ENCODE measurements around the gene DISC1. TPM values are rescaled to one million over a fixed set of nuclear protein-coding genes. Genes with fewer than 3 reads are reported as not detected.
"Not testable (repeated sequence)": the region's sequence is repeated elsewhere in the genome, so short reads cannot be mapped to it uniquely, and the experiment has no call there.

Gene DISC1
- total and polyA plus RNA-seq, 2 donors (not counting 1 experiment from before 2014, with no cell fraction given) = 2.7 to 4.3 TPM

- H3K4me1 ChIP-seq (ENCODE audit: control insufficient read depth in 2 of 2, insufficient read depth in 2 of 2, low read length in 2 of 2) = no peaks in the 10 kb centered on the region
- no peak overlapping the region for H2AFZ ChIP-seq (ENCODE audit: insufficient read depth, low read depth, low read length, poor library complexity, severe bottlenecking)
- ATAC-seq (ENCODE audit: low read depth) = no peak
- H3K79me2 ChIP-seq (ENCODE audit: control insufficient read depth, insufficient read depth, low read length) = peaks cover 7% of the 10 kb centered on the region
- H3K4me2 ChIP-seq (replicated peaks; ENCODE audit: low read depth, low read length, poor library complexity, severe bottlenecking) = no peak overlapping the region
- CTCF ChIA-PET = interaction anchor here (1.2 kb wide), 1 partner anchor 10 kb away, joined by 3 read pairs; no protein-coding TSS in a partner anchor
- H3K27ac ChIP-seq (ENCODE audit: low read length in 2 of 2) = no peak overlapping the region
- H4K20me1 ChIP-seq (ENCODE audit: control insufficient read depth, insufficient read depth, low read length, poor library complexity, severe bottlenecking) = no peaks in the 10 kb centered on the region
- intact Hi-C loops (cut with micrococcal nuclease) = no loop called here
- no peaks in the 10 kb centered on the region for H3K27me3 ChIP-seq (replicated peaks in 1 of 4; ENCODE audit: control extremely low read depth in 1 of 4, control insufficient read depth in 3 of 4, insufficient read depth in 4 of 4, low read length in 3 of 4)
- H3K4me1 Mint-ChIP-seq = peaks cover 9% of the 10 kb centered on the region
- H3K36me3 ChIP-seq (replicated peaks in 1 of 2; ENCODE audit: control extremely low read depth in 1 of 2, control insufficient read depth in 1 of 2, extremely low read depth in 1 of 2, insufficient read depth in 2 of 2, low read length in 1 of 2) = no peaks in the 10 kb centered on the region
- H3K4me3 ChIP-seq (ENCODE audit: control extremely low read depth in 1 of 5, extremely low read depth in 1 of 5, insufficient read depth in 1 of 5, low read depth in 2 of 5, low read length in 4 of 5) = no peak overlapping the region
- no CpG with 5 or more reads among the region's 2 CpGs for WGBS (ENCODE audit: insufficient coverage)
- no peak overlapping the region for H3K9ac ChIP-seq (ENCODE audit: low read length)
- TF ChIP-seq CTCF (IDR thresholded peaks at IDR 0.05) (no peak), EZH2 (IDR thresholded peaks at IDR 0.05; ENCODE audit: borderline replicate concordance, insufficient read depth, low read depth, low read length, poor library complexity, severe bottlenecking) (no peak)
- POLR2A ChIA-PET = no interaction called here
- H3K9me3 Mint-ChIP-seq (ENCODE audit: insufficient read depth) = peaks cover 12% of the 10 kb centered on the region
- no peak for DNase-seq
- peaks cover 30% of the 10 kb centered on the region for H3K27me3 Mint-ChIP-seq
- H3K27ac Mint-ChIP-seq = no peak overlapping the region
- no peak overlapping the region for H3K4me3 Mint-ChIP-seq
- peaks cover 0 to 7% (median 0%) of the 10 kb centered on the region in 3 donors for H3K9me3 ChIP-seq (ENCODE audit: control extremely low read depth in 1 of 3, control insufficient read depth in 2 of 3, insufficient read depth in 1 of 3, low read length in 2 of 3)
Observed at GRCh38 chr1:231653632-231654031, 27.0 kb downstream of the DISC1 start.

- no peak overlapping the region for H3K9ac ChIP-seq (ENCODE audit: low read length)
- no peak for TF ChIP-seq EZH2 (IDR thresholded peaks at IDR 0.05; ENCODE audit: borderline replicate concordance, insufficient read depth, low read depth, low read length, poor library complexity, severe bottlenecking)
- TF ChIP-seq CTCF (IDR thresholded peaks at IDR 0.05) = no peak
- DNase-seq (no peak), ATAC-seq (ENCODE audit: low read depth) (no peak)
- no peak overlapping the region for H3K4me3 Mint-ChIP-seq
- no peak overlapping the region for H3K4me3 ChIP-seq (ENCODE audit: control extremely low read depth in 1 of 5, extremely low read depth in 1 of 5, insufficient read depth in 1 of 5, low read depth in 2 of 5, low read length in 4 of 5)
- POLR2A ChIA-PET = no interaction called here
- no peaks in the 10 kb centered on the region for H3K36me3 ChIP-seq (replicated peaks in 1 of 2; ENCODE audit: control extremely low read depth in 1 of 2, control insufficient read depth in 1 of 2, extremely low read depth in 1 of 2, insufficient read depth in 2 of 2, low read length in 1 of 2)
- no CpG with 5 or more reads among the region's 1 CpG for WGBS (ENCODE audit: insufficient coverage)
- peaks cover 0 to 4% (median 0%) of the 10 kb centered on the region in 4 experiments for H3K27me3 ChIP-seq (replicated peaks in 1 of 4; ENCODE audit: control extremely low read depth in 1 of 4, control insufficient read depth in 3 of 4, insufficient read depth in 4 of 4, low read length in 3 of 4)
- intact Hi-C loops (cut with micrococcal nuclease) = no loop called here
- H3K4me1 Mint-ChIP-seq = peaks cover 10% of the 10 kb centered on the region
- H4K20me1 ChIP-seq (ENCODE audit: control insufficient read depth, insufficient read depth, low read length, poor library complexity, severe bottlenecking) = no peaks in the 10 kb centered on the region
- H2AFZ ChIP-seq (ENCODE audit: insufficient read depth, low read depth, low read length, poor library complexity, severe bottlenecking) = no peak overlapping the region
- peaks cover 0 to 9% (median under 1%) of the 10 kb centered on the region in 3 donors for H3K9me3 ChIP-seq (ENCODE audit: control extremely low read depth in 1 of 3, control insufficient read depth in 2 of 3, insufficient read depth in 1 of 3, low read length in 2 of 3)
- H3K27me3 Mint-ChIP-seq = peaks cover 25% of the 10 kb centered on the region
- no peak overlapping the region for H3K27ac Mint-ChIP-seq
- peaks cover 11% of the 10 kb centered on the region for H3K79me2 ChIP-seq (ENCODE audit: control insufficient read depth, insufficient read depth, low read length)
- CTCF ChIA-PET = no interaction called here
- no peaks in the 10 kb centered on the region for H3K4me1 ChIP-seq (ENCODE audit: control insufficient read depth in 2 of 2, insufficient read depth in 2 of 2, low read length in 2 of 2)
- H3K9me3 Mint-ChIP-seq (ENCODE audit: insufficient read depth) = peaks cover 6% of the 10 kb centered on the region
- no peak overlapping the region for H3K4me2 ChIP-seq (replicated peaks; ENCODE audit: low read depth, low read length, poor library complexity, severe bottlenecking)
- no peak overlapping the region for H3K27ac ChIP-seq (ENCODE audit: low read length in 2 of 2)
Observed at GRCh38 chr1:231656741-231657140, 30.2 kb downstream of the DISC1 start.

GRCh38 chr1:231658223-231658622 is 31.6 kb downstream of the DISC1 start:
- H3K4me3 ChIP-seq (ENCODE audit: control extremely low read depth in 1 of 5, extremely low read depth in 1 of 5, insufficient read depth in 1 of 5, low read depth in 2 of 5, low read length in 4 of 5); H3K27ac ChIP-seq (ENCODE audit: low read length in 2 of 2); H3K4me1 Mint-ChIP-seq; H3K27me3 ChIP-seq (replicated peaks in 1 of 4; ENCODE audit: control extremely low read depth in 1 of 4, control insufficient read depth in 3 of 4, insufficient read depth in 4 of 4, low read length in 3 of 4); H2AFZ ChIP-seq (ENCODE audit: insufficient read depth, low read depth, low read length, poor library complexity, severe bottlenecking); H3K27ac Mint-ChIP-seq; DNase-seq; CTCF ChIA-PET; H3K4me2 ChIP-seq (replicated peaks; ENCODE audit: low read depth, low read length, poor library complexity, severe bottlenecking); H3K9ac ChIP-seq (ENCODE audit: low read length); intact Hi-C loops (cut with micrococcal nuclease); H3K36me3 ChIP-seq (replicated peaks in 1 of 2; ENCODE audit: control extremely low read depth in 1 of 2, control insufficient read depth in 1 of 2, extremely low read depth in 1 of 2, insufficient read depth in 2 of 2, low read length in 1 of 2); H3K4me1 ChIP-seq (ENCODE audit: control insufficient read depth in 2 of 2, insufficient read depth in 2 of 2, low read length in 2 of 2); ATAC-seq (ENCODE audit: low read depth); POLR2A ChIA-PET; H3K4me3 Mint-ChIP-seq; H4K20me1 ChIP-seq (ENCODE audit: control insufficient read depth, insufficient read depth, low read length, poor library complexity, severe bottlenecking): not testable (repeated sequence)
- H3K9me3 Mint-ChIP-seq (ENCODE audit: insufficient read depth) = peaks cover 10% of the 10 kb centered on the region
- no CpG with 5 or more reads among the region's 1 CpG for WGBS (ENCODE audit: insufficient coverage)
- H3K27me3 Mint-ChIP-seq = peaks cover 25% of the 10 kb centered on the region
- Histone ChIP-seq H3K9me3 (ENCODE audit: control extremely low read depth in 1 of 3, control insufficient read depth in 2 of 3, insufficient read depth in 1 of 3, low read length in 2 of 3) (peaks cover 3 to 16% (median 14%) of the 10 kb centered on the region in 3 donors), H3K79me2 (ENCODE audit: control insufficient read depth, insufficient read depth, low read length) (peaks cover 14% of the 10 kb centered on the region)
